HEK293 (cell line): ENCODE results near the gene CHPT1.

ENCODE experiments used
- ELK4 ChIP-seq: IDR thresholded peaks from 2 replicates; pipeline ENCODE4 v1.6.1; 2011; ENCODE audit warnings: mild to moderate bottlenecking, low read depth, low read length, borderline replicate concordance
- GLI2 ChIP-seq: fragments of 450-650 bp; formaldehyde crosslinking; IDR thresholded peaks from 2 replicates; pipeline ENCODE4; 2017; ENCODE audit warnings: missing biosample characterization, missing genetic modification characterization, low read depth, borderline replicate concordance
- HIC1 ChIP-seq: fragments of 450-650 bp; formaldehyde crosslinking; IDR thresholded peaks from 2 replicates; pipeline ENCODE4 v1.5.1; 2016; ENCODE audit warnings: missing biosample characterization, missing genetic modification characterization
- KLF1 ChIP-seq: fragments of 450-650 bp; formaldehyde crosslinking; IDR thresholded peaks from 2 replicates; pipeline ENCODE4 v1.5.1; 2016; ENCODE audit warnings: missing biosample characterization, missing genetic modification characterization
- KLF7 ChIP-seq: fragments of 450-650 bp; formaldehyde crosslinking; IDR thresholded peaks from 2 replicates; pipeline ENCODE4 v1.5.1; 2016; ENCODE audit warnings: missing biosample characterization, missing genetic modification characterization, borderline replicate concordance
- KLF8 ChIP-seq: fragments of 450-650 bp; formaldehyde crosslinking; IDR thresholded peaks from 2 replicates; pipeline ENCODE4 v1.5.1; 2016; ENCODE audit warnings: missing biosample characterization, missing genetic modification characterization
- PATZ1 ChIP-seq: fragments of 450-650 bp; formaldehyde crosslinking; IDR thresholded peaks from 2 replicates; pipeline ENCODE4 v1.5.1; 2016; ENCODE audit warnings: missing biosample characterization, missing genetic modification characterization
- PRDM4 ChIP-seq: fragments of 450-650 bp; formaldehyde crosslinking; IDR thresholded peaks from 2 replicates; pipeline ENCODE4 v1.5.1; 2017; ENCODE audit warnings: missing biosample characterization, missing genetic modification characterization
- SCRT2 ChIP-seq: fragments of 450-650 bp; formaldehyde crosslinking; IDR thresholded peaks from 2 replicates; pipeline ENCODE4 v1.5.1; 2016; ENCODE audit warnings: missing biosample characterization, missing genetic modification characterization
- SP2 ChIP-seq: fragments of 450-650 bp; formaldehyde crosslinking; IDR thresholded peaks from 2 replicates; pipeline ENCODE4 v1.5.1; 2016; ENCODE audit warnings: missing biosample characterization, missing genetic modification characterization
- TCF7L2 ChIP-seq: IDR thresholded peaks from 2 replicates; pipeline ENCODE4 v1.6.1; 2011; ENCODE audit warnings: low read depth, mild to moderate bottlenecking, inconsistent platforms, low read length, moderate library complexity, borderline replicate concordance
- ZBTB20 ChIP-seq: fragments of 450-650 bp; formaldehyde crosslinking; IDR thresholded peaks from 2 replicates; pipeline ENCODE4 v1.5.1; 2016; ENCODE audit warnings: missing biosample characterization, missing genetic modification characterization
- ZEB2 ChIP-seq: fragments of 450-650 bp; formaldehyde crosslinking; IDR thresholded peaks from 2 replicates; pipeline ENCODE4 v1.5.1; 2016; ENCODE audit warnings: missing biosample characterization, missing genetic modification characterization
- ZNF133 ChIP-seq: fragments of 450-650 bp; formaldehyde crosslinking; IDR thresholded peaks from 2 replicates; pipeline ENCODE4 v1.5.1; 2016; ENCODE audit warnings: missing biosample characterization, missing genetic modification characterization
- ZNF202 ChIP-seq: fragments of 450-650 bp; formaldehyde crosslinking; IDR thresholded peaks from 2 replicates; pipeline ENCODE4 v1.5.1; 2016; ENCODE audit warnings: missing biosample characterization, missing genetic modification characterization, borderline replicate concordance
- ZNF221 ChIP-seq: fragments of 450-650 bp; formaldehyde crosslinking; IDR thresholded peaks from 2 replicates; pipeline ENCODE4 v1.5.1; 2017; ENCODE audit warnings: missing biosample characterization, missing genetic modification characterization, borderline replicate concordance
- ZNF24 ChIP-seq: fragments of 450-650 bp; formaldehyde crosslinking; IDR thresholded peaks from 2 replicates; pipeline ENCODE4 v1.5.1; 2016; ENCODE audit warnings: missing biosample characterization, missing genetic modification characterization
- ZNF266 ChIP-seq: fragments of 450-650 bp; formaldehyde crosslinking; IDR thresholded peaks from 2 replicates; pipeline ENCODE4 v1.5.1; 2016; ENCODE audit warnings: missing biosample characterization, missing genetic modification characterization, low read depth
- ZNF433 ChIP-seq: fragments of 450-650 bp; formaldehyde crosslinking; IDR thresholded peaks from 2 replicates; pipeline ENCODE4 v1.5.1; 2016; ENCODE audit warnings: missing biosample characterization, missing genetic modification characterization, low read depth
- ZNF449 ChIP-seq: fragments of 450-650 bp; formaldehyde crosslinking; IDR thresholded peaks from 2 replicates; pipeline ENCODE4 v1.5.1; 2017; ENCODE audit warnings: missing biosample characterization, mild to moderate bottlenecking, missing genetic modification characterization, moderate library complexity
- ZNF544 ChIP-seq: fragments of 450-650 bp; formaldehyde crosslinking; IDR thresholded peaks from 2 replicates; pipeline ENCODE4 v1.5.0; 2017; ENCODE audit warnings: missing biosample characterization, missing genetic modification characterization
- ZNF555 ChIP-seq: fragments of 450-650 bp; formaldehyde crosslinking; conservative IDR thresholded peaks from 2 replicates; pipeline ENCODE4 v1.5.1; 2017; ENCODE audit warnings: missing biosample characterization, mild to moderate bottlenecking, missing genetic modification characterization, inconsistent platforms
- ZNF561 ChIP-seq: fragments of 450-650 bp; IDR thresholded peaks from 2 replicates; pipeline ENCODE4 v1.5.1; 2018; ENCODE audit warnings: missing biosample characterization, missing genetic modification characterization, borderline replicate concordance
- ZNF600 ChIP-seq: fragments of 450-650 bp; formaldehyde crosslinking; IDR thresholded peaks from 2 replicates; pipeline ENCODE4 v1.5.1; 2016; ENCODE audit warnings: missing biosample characterization, missing genetic modification characterization
- ZNF626 ChIP-seq: fragments of 450-650 bp; sonication (Bioruptor Pico); formaldehyde crosslinking; IDR thresholded peaks from 2 replicates; pipeline ENCODE4 v1.5.1; 2018; ENCODE audit warnings: missing biosample characterization, missing genetic modification characterization, inconsistent platforms
- ZNF660 ChIP-seq: fragments of 450-650 bp; IDR thresholded peaks from 2 replicates; pipeline ENCODE4 v1.5.1; 2018; ENCODE audit warnings: missing biosample characterization, mild to moderate bottlenecking, missing genetic modification characterization
- ZNF704 ChIP-seq: fragments of 450-650 bp; formaldehyde crosslinking; IDR thresholded peaks from 2 replicates; pipeline ENCODE4 v1.5.1; 2016; ENCODE audit warnings: missing biosample characterization, missing genetic modification characterization
- ZNF76 ChIP-seq: fragments of 450-650 bp; formaldehyde crosslinking; IDR thresholded peaks from 2 replicates; pipeline ENCODE4; 2016; ENCODE audit warnings: low read depth, missing biosample characterization, missing genetic modification characterization, borderline replicate concordance
- ZNF843 ChIP-seq: fragments of 450-650 bp; formaldehyde crosslinking; IDR thresholded peaks from 2 replicates; pipeline ENCODE4 v1.5.1; 2016; ENCODE audit warnings: missing biosample characterization, missing genetic modification characterization

CHPT1 gene

GRCh38 chr12:101697197-101697929, at the start of gene CHPT1 (continued):
- no peak for TF ChIP-seq ZNF449 (tag by site-specific recombination)
- TF ChIP-seq ZNF600 (tag by site-specific recombination), result peak; percentile 57
- TF ChIP-seq ZBTB20 (tag by site-specific recombination), result peak; percentile 59
- TF ChIP-seq TCF7L2, result no peak
- TF ChIP-seq KLF7, result 0 out of 2 replicates have a peak, but pooled peaks have one; percentile 23
- no peak for TF ChIP-seq ZNF133 (tag by site-specific recombination)
- no peak for TF ChIP-seq ZNF704 (tag by site-specific recombination)
- peak; percentile 43; the same call in 1 of the 2 replicates for TF ChIP-seq ZNF843 (tag by site-specific recombination)
- TF ChIP-seq SCRT2, result 0 out of 2 replicates have a peak, but pooled peaks have one; percentile 27
- TF ChIP-seq GLI2 (tag by site-specific recombination), result no peak
- TF ChIP-seq KLF8 (tag by site-specific recombination), result 0 out of 2 replicates have a peak, but pooled peaks have one; percentile 28
- peak; percentile 46 for TF ChIP-seq HIC1
- peak; percentile 27; the same call in 1 of the 2 replicates for TF ChIP-seq PRDM4 (tag by site-specific recombination)
- no peak for TF ChIP-seq ZNF660
- 0 out of 2 replicates have a peak, but pooled peaks have one; percentile 11 for TF ChIP-seq ZNF561 (tag by site-specific recombination)
- TF ChIP-seq ZNF626, result no peak
- peak; percentile 28 for TF ChIP-seq SP2 (tag by site-specific recombination)
- 0 out of 2 replicates have a peak, but pooled peaks have one; percentile 31 for TF ChIP-seq PATZ1
- peak; percentile 74 for TF ChIP-seq ZEB2 (tag by site-specific recombination)
- TF ChIP-seq ZNF266, result no peak
- peak; percentile 40; the same call in 1 of the 2 replicates for TF ChIP-seq KLF1 (tag by site-specific recombination)
- 0 out of 2 replicates have a peak, but pooled peaks have one; percentile 14 for TF ChIP-seq ZNF76 (tag by site-specific recombination)
- TF ChIP-seq ZNF221 (tag by site-specific recombination), result no peak
- no peak for TF ChIP-seq ZNF24 (tag by site-specific recombination)
- TF ChIP-seq ZNF555, result no peak
- TF ChIP-seq ZNF433 (tag by site-specific recombination), result no peak
- TF ChIP-seq ZNF202, result no peak
- no peak for TF ChIP-seq ELK4
- no peak for TF ChIP-seq ZNF544 (tag by site-specific recombination)
